ENCODE measurements around the gene MYO1E.

The MYO1E gene

GRCh38 chr15:59360305-59360704 lies 12.4 kb downstream of the MYO1E start:
- H3K27me3 ChIP-seq (replicated peaks; ENCODE audit: control insufficient read depth, insufficient read depth, low read length), result no peaks in the 10 kb centered on the region
- DNase-seq (ENCODE audit: extremely low read depth, insufficient read length), result no peak
- TF ChIP-seq, protein P1, sequence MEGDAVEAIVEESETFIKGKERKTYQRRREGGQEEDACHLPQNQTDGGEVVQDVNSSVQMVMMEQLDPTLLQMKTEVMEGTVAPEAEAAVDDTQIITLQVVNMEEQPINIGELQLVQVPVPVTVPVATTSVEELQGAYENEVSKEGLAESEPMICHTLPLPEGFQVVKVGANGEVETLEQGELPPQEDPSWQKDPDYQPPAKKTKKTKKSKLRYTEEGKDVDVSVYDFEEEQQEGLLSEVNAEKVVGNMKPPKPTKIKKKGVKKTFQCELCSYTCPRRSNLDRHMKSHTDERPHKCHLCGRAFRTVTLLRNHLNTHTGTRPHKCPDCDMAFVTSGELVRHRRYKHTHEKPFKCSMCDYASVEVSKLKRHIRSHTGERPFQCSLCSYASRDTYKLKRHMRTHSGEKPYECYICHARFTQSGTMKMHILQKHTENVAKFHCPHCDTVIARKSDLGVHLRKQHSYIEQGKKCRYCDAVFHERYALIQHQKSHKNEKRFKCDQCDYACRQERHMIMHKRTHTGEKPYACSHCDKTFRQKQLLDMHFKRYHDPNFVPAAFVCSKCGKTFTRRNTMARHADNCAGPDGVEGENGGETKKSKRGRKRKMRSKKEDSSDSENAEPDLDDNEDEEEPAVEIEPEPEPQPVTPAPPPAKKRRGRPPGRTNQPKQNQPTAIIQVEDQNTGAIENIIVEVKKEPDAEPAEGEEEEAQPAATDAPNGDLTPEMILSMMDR (IDR thresholded peaks at IDR 0.05; ENCODE audit: insufficient read depth, low read length, poor library complexity, severe bottlenecking), result peak; percentile 31
- H3K4me3 ChIP-seq (replicated peaks; ENCODE audit: low read depth, low read length), result no peak overlapping the region
- no peaks in the 10 kb centered on the region for H3K36me3 ChIP-seq (ENCODE audit: control insufficient read depth, insufficient read depth, low read length)

DNA sequence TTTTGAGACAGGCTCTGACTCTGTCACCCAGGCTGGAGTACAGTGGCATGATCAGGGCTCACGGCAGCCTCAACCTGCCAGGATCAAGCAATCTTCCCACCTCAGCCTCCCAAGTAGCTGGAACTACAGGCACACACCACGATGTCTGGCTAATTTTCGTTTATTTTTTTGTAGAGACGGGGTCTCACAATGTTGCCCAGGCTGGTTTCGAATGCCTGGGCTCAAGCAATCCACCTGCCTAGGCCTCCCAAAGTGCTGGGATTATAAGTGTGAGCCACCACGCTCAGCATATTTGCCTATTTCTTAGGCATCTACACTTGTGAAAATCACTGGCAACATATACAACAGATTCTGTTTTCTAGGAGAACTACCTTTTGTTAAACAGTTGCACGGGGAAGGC lies 16.9 kb downstream of the MYO1E start:
- no peak for DNase-seq (ENCODE audit: extremely low read depth, insufficient read length)
- H3K27me3 ChIP-seq (replicated peaks; ENCODE audit: control insufficient read depth, insufficient read depth, low read length), result no peaks in the 10 kb centered on the region
- no peaks in the 10 kb centered on the region for H3K36me3 ChIP-seq (ENCODE audit: control insufficient read depth, insufficient read depth, low read length)
- H3K4me3 ChIP-seq (replicated peaks; ENCODE audit: low read depth, low read length), result no peak overlapping the region
- TF ChIP-seq, protein P1 (IDR thresholded peaks at IDR 0.05; ENCODE audit: insufficient read depth, low read length, poor library complexity, severe bottlenecking), result no peak

DNA sequence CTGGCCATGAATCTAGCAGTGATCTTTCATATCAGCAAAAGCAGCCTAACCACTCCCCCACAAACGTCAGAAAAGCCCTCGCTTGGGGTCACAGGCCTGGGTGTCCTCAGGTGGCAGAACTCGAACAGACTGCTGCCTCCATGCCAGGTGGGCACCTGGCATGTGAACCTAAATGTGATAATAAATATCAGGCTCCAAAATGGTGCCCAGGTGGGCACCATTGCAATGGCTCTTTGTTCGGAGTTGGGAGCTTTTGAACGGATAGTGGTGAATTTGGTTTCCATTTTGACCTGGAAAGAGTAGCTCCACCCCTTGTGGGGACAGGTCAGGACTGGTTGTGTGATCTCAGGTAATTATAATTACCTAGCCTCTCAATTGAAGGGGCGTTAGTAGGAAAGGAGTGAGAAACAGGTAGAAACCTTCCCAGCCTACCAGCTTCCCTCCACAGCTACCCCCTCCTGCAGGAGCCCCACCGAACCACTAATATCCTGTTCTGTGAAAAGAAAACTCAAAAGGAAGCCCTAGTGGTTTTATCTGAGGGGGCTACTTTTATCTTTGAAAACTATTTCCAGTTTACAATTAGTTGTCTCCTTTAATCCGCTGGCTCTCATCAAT lies 18.1 kb downstream of the MYO1E start:
- H3K4me3 ChIP-seq (replicated peaks; ENCODE audit: low read depth, low read length), result no peak overlapping the region
- TF ChIP-seq, protein P1 (IDR thresholded peaks at IDR 0.05; ENCODE audit: insufficient read depth, low read length, poor library complexity, severe bottlenecking), result no peak

DNA sequence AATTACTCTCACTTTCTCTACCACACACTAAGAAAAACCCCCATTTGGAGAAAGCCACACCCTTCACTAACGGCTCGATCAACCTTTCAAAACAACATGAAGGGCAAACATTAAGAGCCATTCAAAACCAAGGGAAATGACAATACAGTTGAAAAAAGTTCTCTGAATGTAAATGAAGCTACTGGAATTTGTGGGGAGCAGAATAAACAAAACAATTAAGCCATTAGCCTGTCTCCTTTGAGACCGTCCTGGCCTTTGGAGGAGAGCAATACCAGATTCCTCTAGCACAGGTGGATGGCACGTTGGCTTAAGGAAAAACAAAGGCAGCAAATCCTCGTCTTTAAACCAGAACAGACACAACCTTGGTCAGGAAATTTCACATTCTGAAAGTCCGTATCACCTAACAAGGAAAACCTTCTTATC lies 18.7 kb downstream of the MYO1E start:
- H3K4me3 ChIP-seq (replicated peaks; ENCODE audit: low read depth, low read length), result no peak overlapping the region
- no peaks in the 10 kb centered on the region for H3K36me3 ChIP-seq (ENCODE audit: control insufficient read depth, insufficient read depth, low read length)
- H3K27me3 ChIP-seq (replicated peaks; ENCODE audit: control insufficient read depth, insufficient read depth, low read length), result no peaks in the 10 kb centered on the region
- TF ChIP-seq, protein P1 (IDR thresholded peaks at IDR 0.05; ENCODE audit: insufficient read depth, low read length, poor library complexity, severe bottlenecking), result no peak
- no peak for DNase-seq (ENCODE audit: extremely low read depth, insufficient read length)

More for the DNA sequence above, 18.1 kb downstream of the MYO1E start:
- H3K27me3 ChIP-seq (replicated peaks; ENCODE audit: control insufficient read depth, insufficient read depth, low read length), result no peaks in the 10 kb centered on the region
- H3K36me3 ChIP-seq (ENCODE audit: control insufficient read depth, insufficient read depth, low read length), result no peaks in the 10 kb centered on the region
- no peak for DNase-seq (ENCODE audit: extremely low read depth, insufficient read length)

GRCh38 chr15:59352683-59353082 lies 20.0 kb downstream of the MYO1E start:
- TF ChIP-seq, protein P1 (IDR thresholded peaks at IDR 0.05; ENCODE audit: insufficient read depth, low read length, poor library complexity, severe bottlenecking), result no peak
- H3K36me3 ChIP-seq (ENCODE audit: control insufficient read depth, insufficient read depth, low read length), result no peaks in the 10 kb centered on the region
- no peak for DNase-seq (ENCODE audit: extremely low read depth, insufficient read length)
- H3K27me3 ChIP-seq (replicated peaks; ENCODE audit: control insufficient read depth, insufficient read depth, low read length), result no peaks in the 10 kb centered on the region
- H3K4me3 ChIP-seq (replicated peaks; ENCODE audit: low read depth, low read length), result no peak overlapping the region

DNA sequence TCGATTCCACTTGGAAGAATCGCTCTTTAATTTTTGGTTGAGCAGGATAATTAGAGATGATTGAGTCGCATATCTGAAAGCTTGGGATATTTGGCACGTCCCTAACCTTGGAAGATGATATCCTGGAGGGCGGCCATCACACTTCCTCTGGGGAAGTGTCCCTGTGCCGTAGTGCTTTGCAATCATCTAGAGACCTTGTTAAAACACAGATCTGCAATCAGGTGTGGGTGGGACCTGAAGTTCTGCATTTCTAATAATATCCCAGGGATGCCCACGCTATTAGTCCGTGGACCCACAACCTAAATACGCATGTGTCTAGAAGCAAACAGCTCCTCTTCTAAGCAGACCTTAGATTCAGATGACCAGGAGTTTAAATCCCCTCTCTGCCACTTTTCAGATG lies 20.5 kb downstream of the MYO1E start:
- TF ChIP-seq, protein P1 (IDR thresholded peaks at IDR 0.05; ENCODE audit: insufficient read depth, low read length, poor library complexity, severe bottlenecking), result no peak
- no peak for DNase-seq (ENCODE audit: extremely low read depth, insufficient read length)
- no peak overlapping the region for H3K4me3 ChIP-seq (replicated peaks; ENCODE audit: low read depth, low read length)
- H3K36me3 ChIP-seq (ENCODE audit: control insufficient read depth, insufficient read depth, low read length), result no peaks in the 10 kb centered on the region
- no peaks in the 10 kb centered on the region for H3K27me3 ChIP-seq (replicated peaks; ENCODE audit: control insufficient read depth, insufficient read depth, low read length)
